OCI-LY1 (cell line): ENCODE results near the gene KRT75.

Experiments
- H2AFZ ChIP-seq: fragments of 200-600 bp; sonication (generic), shearing (Covaris generic); 2 replicates; pipeline ENCODE4 v1.6.0; 2014; ENCODE audit warnings: antibody characterized with exemption, mild to moderate bottlenecking, low read length
- H3F3A ChIP-seq: fragments of 200-600 bp; sonication (generic), shearing (Covaris generic); 2 replicates; pipeline ENCODE4 v1.6.0; 2014; ENCODE audit warnings: mild to moderate bottlenecking, antibody characterized with exemption, low read length, moderate library complexity; ENCODE audit not compliant: insufficient read depth
- H3K27ac ChIP-seq: fragments of 200-600 bp; sonication (generic); 2 replicates; pipeline ENCODE4 v1.5.1; 2014; ENCODE audit warnings: low read length, mixed run types, mild to moderate bottlenecking, low read depth; ENCODE audit not compliant: poor library complexity, severe bottlenecking
- H3K27me3 ChIP-seq: fragments of 200-600 bp; sonication (generic); 2 replicates; pipeline ENCODE4 v1.6.0; 2014; ENCODE audit warnings: antibody characterized with exemption, mild to moderate bottlenecking, low read length, moderate library complexity; ENCODE audit not compliant: insufficient read depth
- H3K36me3 ChIP-seq: fragments of 200-600 bp; sonication (generic); 2 replicates; pipeline ENCODE4 v1.6.1; 2014; ENCODE audit warnings: mild to moderate bottlenecking, antibody characterized with exemption, low read length, moderate library complexity, mixed read lengths; ENCODE audit not compliant: insufficient read depth
- H3K4me1 ChIP-seq: fragments of 200-600 bp; sonication (generic); 2 replicates; pipeline ENCODE4 v1.5.1; 2014; ENCODE audit warnings: mild to moderate bottlenecking, low read length, moderate library complexity; ENCODE audit not compliant: insufficient read depth, severe bottlenecking
- H3K4me2 ChIP-seq: fragments of 200-600 bp; sonication (generic), shearing (Covaris generic); 2 replicates; pipeline ENCODE4 v1.6.1; 2014; ENCODE audit warnings: low read length
- H3K4me3 ChIP-seq: fragments of 200-600 bp; sonication (generic); 2 replicates; pipeline ENCODE4 v1.5.1; 2014; ENCODE audit warnings: low read length, low read depth, mild to moderate bottlenecking, mixed read lengths; ENCODE audit not compliant: poor library complexity, severe bottlenecking
- H3K79me2 ChIP-seq: fragments of 200-600 bp; shearing (Covaris generic); 2 replicates; pipeline ENCODE4 v1.6.1; 2016; ENCODE audit warnings: mixed run types, low read length, mixed read lengths; ENCODE audit not compliant: insufficient read depth
- H3K9ac ChIP-seq: fragments of 200-600 bp; sonication (generic), shearing (Covaris generic); 2 replicates; pipeline ENCODE4 v1.6.1; 2014; ENCODE audit warnings: mild to moderate bottlenecking, low read length, mixed read lengths
- H3K9me2 ChIP-seq: fragments of 200-600 bp; sonication (generic), shearing (Covaris generic); 2 replicates; pipeline ENCODE4 v1.6.1; 2014; ENCODE audit warnings: low read depth, mild to moderate bottlenecking, low read length, mixed read lengths
- H3K9me3 ChIP-seq: fragments of 200-600 bp; shearing (Covaris generic); 2 replicates; pipeline ENCODE4 v1.6.1; 2014; ENCODE audit warnings: low read length, mixed read lengths
- H4K20me1 ChIP-seq: fragments of 200-600 bp; sonication (generic), shearing (Covaris generic); 2 replicates; pipeline ENCODE4 v1.6.0; 2016; ENCODE audit warnings: mild to moderate bottlenecking, low read length; ENCODE audit not compliant: insufficient read depth
- EZH2 ChIP-seq: fragments of 200-600 bp; sonication (generic), shearing (Covaris generic); IDR thresholded peaks from 2 replicates; pipeline ENCODE4 v1.8.0; 2017; ENCODE audit warnings: borderline replicate concordance, mixed run types, mild to moderate bottlenecking, antibody characterized with exemption, low read length, moderate library complexity, mixed read lengths
- TF ChIP-seq, protein P1 (sequence below): fragments of 200-600 bp; sonication (generic), shearing (Covaris generic); IDR thresholded peaks from 2 replicates; pipeline ENCODE4 v1.5.1; 2017; ENCODE audit warnings: mild to moderate bottlenecking, antibody characterized with exemption, low read length, moderate library complexity, mixed read lengths

KRT75 gene

DNA sequence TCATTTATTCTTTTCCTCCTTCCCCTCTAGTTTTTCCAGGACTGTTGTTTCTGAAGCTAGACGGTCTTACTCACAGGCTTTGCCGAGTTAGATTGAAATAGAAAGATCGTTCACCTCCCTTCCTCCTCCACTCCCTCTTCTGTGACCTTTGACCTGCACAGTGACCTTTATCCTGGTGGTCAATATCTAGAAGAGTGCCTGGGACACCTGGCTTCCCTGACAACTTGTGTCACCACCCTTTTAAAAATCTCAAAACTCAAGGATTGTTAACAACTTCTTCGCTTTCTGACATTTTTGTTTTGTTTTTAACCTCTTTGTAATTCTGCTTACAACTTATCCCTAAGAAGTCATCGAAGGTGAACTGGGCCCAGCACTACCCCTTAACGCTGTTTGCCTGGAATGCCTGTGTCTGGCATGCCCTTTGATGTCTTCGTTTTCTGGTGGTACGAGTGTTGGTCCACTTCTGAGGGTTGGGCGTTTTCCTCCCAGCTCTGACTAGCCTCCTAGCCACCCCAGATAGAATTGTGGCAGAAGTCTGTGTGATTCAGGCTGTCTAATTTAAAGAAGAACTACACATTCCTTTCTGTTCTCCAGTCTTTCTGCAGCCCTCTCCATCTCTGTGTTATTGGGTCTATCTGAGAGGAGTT lies 2.8 kb upstream of the KRT75 start:
- Histone ChIP-seq H3K27ac (no peak overlapping the region), H3K9ac (no peak overlapping the region), H3K4me1 (no peaks in the 10 kb centered on the region), H3K36me3 (no peaks in the 10 kb centered on the region), H3K9me2 (no peaks in the 10 kb centered on the region), H4K20me1 (no peaks in the 10 kb centered on the region), H3F3A (no peaks in the 10 kb centered on the region), H3K4me3 (no peak overlapping the region), H2AFZ (no peak overlapping the region), H3K4me2 (no peak overlapping the region), H3K9me3 (no peaks in the 10 kb centered on the region), H3K79me2 (no peaks in the 10 kb centered on the region), H3K27me3 (no peaks in the 10 kb centered on the region; the same call in 1 of the 2 replicates)
- TF ChIP-seq EZH2 = no peak
- TF ChIP-seq, protein P1, sequence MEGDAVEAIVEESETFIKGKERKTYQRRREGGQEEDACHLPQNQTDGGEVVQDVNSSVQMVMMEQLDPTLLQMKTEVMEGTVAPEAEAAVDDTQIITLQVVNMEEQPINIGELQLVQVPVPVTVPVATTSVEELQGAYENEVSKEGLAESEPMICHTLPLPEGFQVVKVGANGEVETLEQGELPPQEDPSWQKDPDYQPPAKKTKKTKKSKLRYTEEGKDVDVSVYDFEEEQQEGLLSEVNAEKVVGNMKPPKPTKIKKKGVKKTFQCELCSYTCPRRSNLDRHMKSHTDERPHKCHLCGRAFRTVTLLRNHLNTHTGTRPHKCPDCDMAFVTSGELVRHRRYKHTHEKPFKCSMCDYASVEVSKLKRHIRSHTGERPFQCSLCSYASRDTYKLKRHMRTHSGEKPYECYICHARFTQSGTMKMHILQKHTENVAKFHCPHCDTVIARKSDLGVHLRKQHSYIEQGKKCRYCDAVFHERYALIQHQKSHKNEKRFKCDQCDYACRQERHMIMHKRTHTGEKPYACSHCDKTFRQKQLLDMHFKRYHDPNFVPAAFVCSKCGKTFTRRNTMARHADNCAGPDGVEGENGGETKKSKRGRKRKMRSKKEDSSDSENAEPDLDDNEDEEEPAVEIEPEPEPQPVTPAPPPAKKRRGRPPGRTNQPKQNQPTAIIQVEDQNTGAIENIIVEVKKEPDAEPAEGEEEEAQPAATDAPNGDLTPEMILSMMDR = no peak

DNA sequence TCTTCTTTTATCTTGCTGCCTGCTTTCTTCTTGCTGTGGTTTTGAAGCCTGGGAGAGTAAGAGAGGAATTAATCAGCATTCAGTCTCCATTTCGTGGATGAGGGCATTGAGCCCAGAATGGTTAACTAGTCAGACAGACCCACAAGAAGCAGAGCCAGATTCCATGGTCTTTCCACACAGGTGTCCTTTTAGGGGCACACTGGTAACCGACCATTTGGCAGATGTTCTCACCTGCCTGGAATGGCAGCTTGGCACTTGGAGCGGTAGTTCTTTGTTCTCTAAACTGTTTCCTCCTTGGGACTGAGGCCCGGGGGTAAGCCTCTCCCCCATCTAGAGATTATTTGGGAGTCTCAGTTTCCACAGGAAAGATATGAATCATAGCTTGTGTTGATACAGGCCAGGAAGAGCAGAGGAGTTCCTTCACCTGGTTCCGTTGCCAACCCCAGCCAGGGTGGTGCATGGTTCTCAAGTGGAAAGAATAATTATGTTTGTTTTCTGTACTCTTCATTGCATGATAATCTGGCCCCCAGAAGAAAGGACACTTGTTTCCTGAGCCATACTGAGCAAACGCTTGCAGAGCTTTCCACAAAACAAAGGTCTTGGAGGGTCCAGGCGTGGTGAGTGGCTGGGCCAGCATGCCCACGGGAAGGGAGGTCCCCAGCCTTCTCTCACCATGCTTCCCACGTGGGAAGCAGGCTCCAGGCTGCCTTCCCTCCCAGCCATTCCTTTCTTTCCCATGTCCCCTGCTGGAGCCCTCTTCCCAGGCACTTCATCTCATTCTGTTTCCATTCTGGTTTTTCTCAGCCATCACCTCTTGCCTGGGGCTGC lies 2.0 kb upstream of the KRT75 start:
- H3K9ac ChIP-seq = no peak overlapping the region
- H3K4me3 ChIP-seq = no peak overlapping the region
- no peak overlapping the region for H2AFZ ChIP-seq
- H3K9me2 ChIP-seq = no peaks in the 10 kb centered on the region
- H3K4me1 ChIP-seq = no peaks in the 10 kb centered on the region
- no peak overlapping the region for H3K4me2 ChIP-seq
- TF ChIP-seq, protein P1 = no peak
- TF ChIP-seq EZH2 = no peak
- H3K36me3 ChIP-seq = no peaks in the 10 kb centered on the region
- no peaks in the 10 kb centered on the region for H3K79me2 ChIP-seq
- H4K20me1 ChIP-seq = no peaks in the 10 kb centered on the region
- H3F3A ChIP-seq = no peaks in the 10 kb centered on the region
- H3K27ac ChIP-seq = no peak overlapping the region
- no peaks in the 10 kb centered on the region; the same call in 1 of the 2 replicates for H3K27me3 ChIP-seq
- no peaks in the 10 kb centered on the region for H3K9me3 ChIP-seq

DNA sequence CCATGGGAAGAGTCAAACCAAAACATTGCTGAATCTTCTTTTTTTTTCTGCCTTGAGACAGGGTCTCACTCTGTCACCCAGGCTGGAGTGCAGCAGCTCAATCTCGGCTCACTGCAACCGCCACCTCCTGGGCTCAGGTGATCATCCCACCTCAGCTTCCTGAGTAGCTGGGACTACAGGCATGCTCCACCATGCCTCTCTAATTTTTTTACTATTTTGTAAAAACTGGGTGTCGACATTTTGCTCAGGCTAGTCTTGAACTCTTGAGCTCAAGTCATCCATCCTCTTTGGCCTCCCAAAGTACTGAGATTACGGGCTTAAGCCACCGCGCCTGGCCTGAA lies 1.5 kb upstream of the KRT75 start:
- Histone ChIP-seq H3K9me2 (no peaks in the 10 kb centered on the region), H4K20me1 (no peaks in the 10 kb centered on the region), H3K79me2 (no peaks in the 10 kb centered on the region), H3K27ac (no peak overlapping the region), H3K9me3 (no peaks in the 10 kb centered on the region), H3K4me1 (no peaks in the 10 kb centered on the region), H3K4me3 (no peak overlapping the region), H2AFZ (no peak overlapping the region), H3K9ac (no peak overlapping the region), H3K36me3 (no peaks in the 10 kb centered on the region), H3K4me2 (no peak overlapping the region), H3K27me3 (no peaks in the 10 kb centered on the region; the same call in 1 of the 2 replicates), H3F3A (no peaks in the 10 kb centered on the region)
- no peak for TF ChIP-seq EZH2
- TF ChIP-seq, protein P1 = no peak
